Activated CD8-positive, alpha-beta memory T cell treated with anti-CD3 and anti-CD28 coated beads, Interleukin-2, amount 10 ng/mL, durations not matched to agents 7 days and 5 days (primary cell): ENCODE measurements around the gene KANSL3. TPM values are rescaled to one million over a fixed set of nuclear protein-coding genes. Genes with fewer than 3 reads are reported as not detected.
A peak's percentile ranks its signal among the peaks of the same experiment; 100 is the strongest.

Experiments used
- ATAC-seq: fragments of 150-1000 bp; cut with Tn5 transposase; one replicate; pipeline ENCODE4 v1.10.0; 2021; ENCODE audit warnings: moderate library complexity
- CTCF ChIA-PET: fragments of 350-600 bp; sonication (Branson Sonifier 250); formaldehyde crosslinking; loops from one replicate; lab custom pipeline; 2021; ENCODE audit warnings: antibody characterized with exemption; lab: Charles Lee
- DNase-seq: peaks from one replicate; pipeline ENCODE4 v3.0.0-alpha.2; 2020
- H3K27ac Mint-ChIP-seq: one replicate; pipeline ENCODE4 v1.8.0; 2021; ENCODE audit warnings: mild to moderate bottlenecking, mixed read lengths
- H3K27me3 Mint-ChIP-seq: one replicate; pipeline ENCODE4 v1.8.0; 2021; ENCODE audit warnings: mixed read lengths
- H3K36me3 Mint-ChIP-seq: one replicate; pipeline ENCODE4 v1.8.0; 2021; ENCODE audit warnings: mild to moderate bottlenecking, mixed read lengths
- H3K4me1 Mint-ChIP-seq: one replicate; pipeline ENCODE4 v1.8.0; 2021; ENCODE audit warnings: mixed read lengths
- H3K4me3 Mint-ChIP-seq: one replicate; pipeline ENCODE4 v1.8.0; 2021; ENCODE audit warnings: mild to moderate bottlenecking, moderate library complexity, mixed read lengths
- H3K9me3 Mint-ChIP-seq: one replicate; pipeline ENCODE4 v1.8.0; 2022; ENCODE audit warnings: low read depth, mixed read lengths
- total RNA-seq, 2 experiments: library from RNA; stranded (reverse); gene quantifications; one replicate each; pipeline ENCODE4 v1.2.3, GENCODE V29; 2021

Gene KANSL3
- total RNA-seq, 2 experiments from 2014 or later, result 74.6 to 84.0 TPM

DNA sequence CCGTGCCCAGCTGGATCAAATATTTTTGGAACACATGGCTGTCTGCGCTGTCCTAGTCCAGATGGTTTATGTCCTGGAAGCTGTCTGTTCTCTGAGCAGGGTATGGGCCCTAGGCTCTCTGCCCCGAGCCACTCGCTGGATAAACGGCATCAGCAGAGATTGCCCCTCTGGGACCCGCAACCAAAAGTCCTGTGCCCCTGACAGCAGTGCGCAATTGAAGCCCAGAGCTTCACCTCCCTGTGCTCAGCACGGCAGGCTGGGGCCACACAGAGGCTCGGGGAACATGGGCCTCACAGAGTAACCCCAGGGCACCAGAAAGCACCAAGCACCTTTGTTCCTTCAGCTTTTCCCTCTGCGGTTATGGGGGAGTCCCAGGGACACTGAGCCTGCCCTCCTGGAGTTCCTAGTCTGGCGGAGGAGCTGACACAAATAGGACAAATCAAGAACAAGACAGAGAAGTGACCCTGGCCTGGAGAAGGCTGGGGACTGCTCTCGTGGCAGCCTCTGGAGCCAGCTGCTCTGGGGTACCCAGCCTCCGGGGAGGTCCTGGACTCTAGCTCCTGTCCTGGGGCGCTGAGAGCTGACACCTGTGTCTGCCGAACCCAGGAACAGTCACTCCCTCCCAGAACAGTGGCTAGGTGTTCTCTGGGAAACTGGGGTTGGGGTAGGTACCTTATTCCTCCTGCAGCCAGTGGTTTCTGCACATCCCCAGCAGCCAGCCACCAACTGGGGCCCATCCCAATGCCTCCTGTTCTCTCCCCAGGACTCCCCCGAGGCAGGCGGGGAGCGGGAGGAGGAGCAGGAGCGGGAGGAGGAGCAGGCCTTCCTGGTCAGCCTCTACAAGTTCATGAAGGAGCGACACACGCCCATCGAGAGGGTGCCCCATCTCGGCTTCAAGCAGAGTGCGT is 89.3 kb downstream of the KANSL3 start:
- H3K27me3 Mint-ChIP-seq, result no peaks in the 10 kb centered on the region
- H3K27ac Mint-ChIP-seq, result no peak overlapping the region
- CTCF ChIA-PET, result interaction anchor here (0.6 to 1.6 kb wide), 8 partner anchors 8 to 142 kb away, joined by 3 to 7 read pairs (median 4); no protein-coding TSS in a partner anchor
- DNase-seq, result peak; percentile 34
- H3K4me1 Mint-ChIP-seq, result peaks cover 53% of the 10 kb centered on the region
- H3K9me3 Mint-ChIP-seq, result no peaks in the 10 kb centered on the region
- no peak for ATAC-seq
- H3K36me3 Mint-ChIP-seq, result peaks cover 38% of the 10 kb centered on the region
- no peak overlapping the region for H3K4me3 Mint-ChIP-seq

- Mint-ChIP-seq H3K27me3 (no peaks in the 10 kb centered on the region), H3K9me3 (no peaks in the 10 kb centered on the region), H3K4me1 (peaks cover 52% of the 10 kb centered on the region), H3K4me3 (no peak overlapping the region), H3K27ac (no peak overlapping the region), H3K36me3 (peaks cover 46% of the 10 kb centered on the region)
- ATAC-seq, result no peak
- CTCF ChIA-PET, result interaction anchor here (0.9 to 1.6 kb wide), 5 partner anchors 8 to 140 kb away, joined by 3 to 7 read pairs (median 4); no protein-coding TSS in a partner anchor
- DNase-seq, result no peak
Measured at GRCh38 chr2:96547731-96548171, 90.4 kb downstream of the KANSL3 start.

GRCh38 chr2:96547203-96547641 is 90.9 kb downstream of the KANSL3 start:
- H3K4me3 Mint-ChIP-seq, result no peak overlapping the region
- no peaks in the 10 kb centered on the region for H3K27me3 Mint-ChIP-seq
- H3K4me1 Mint-ChIP-seq, result peaks cover 53% of the 10 kb centered on the region
- H3K27ac Mint-ChIP-seq, result no peak overlapping the region
- H3K36me3 Mint-ChIP-seq, result peaks cover 49% of the 10 kb centered on the region
- no peaks in the 10 kb centered on the region for H3K9me3 Mint-ChIP-seq
- DNase-seq, result no peak
- ATAC-seq, result no peak
- CTCF ChIA-PET, result interaction anchor here (1.1 to 1.2 kb wide), 2 partner anchors 8 to 9 kb away, joined by 3 to 4 read pairs; no protein-coding TSS in a partner anchor

- peaks cover 56% of the 10 kb centered on the region for H3K4me1 Mint-ChIP-seq
- ATAC-seq, result peak; percentile 25
- H3K36me3 Mint-ChIP-seq, result peaks cover 48% of the 10 kb centered on the region
Measured at GRCh38 chr2:96546797-96547196, 91.3 kb downstream of the KANSL3 start.

GRCh38 chr2:96546321-96546720 is 91.8 kb downstream of the KANSL3 start:
- H3K9me3 Mint-ChIP-seq, result no peaks in the 10 kb centered on the region
- H3K4me3 Mint-ChIP-seq, result no peak overlapping the region
- peak overlapping the region; percentile 60 for H3K27ac Mint-ChIP-seq
- H3K36me3 Mint-ChIP-seq, result peaks cover 51% of the 10 kb centered on the region
- DNase-seq (peak; percentile 69), ATAC-seq (peak; percentile 25)
- H3K4me1 Mint-ChIP-seq, result peaks cover 59% of the 10 kb centered on the region
- no peaks in the 10 kb centered on the region for H3K27me3 Mint-ChIP-seq
- CTCF ChIA-PET, result interaction anchor here (0.7 to 1.2 kb wide), 3 partner anchors 8 to 20 kb away, joined by 3 to 4 read pairs (median 3); no protein-coding TSS in a partner anchor

More at GRCh38 chr2:96546797-96547196, 91.3 kb downstream of the KANSL3 start:
- H3K27me3 Mint-ChIP-seq, result no peaks in the 10 kb centered on the region
- DNase-seq, result no peak
- CTCF ChIA-PET, result interaction anchor here (0.7 to 1.2 kb wide), 3 partner anchors 9 to 19 kb away, joined by 3 to 4 read pairs (median 3); no protein-coding TSS in a partner anchor
- peak overlapping the region; percentile 60 for H3K27ac Mint-ChIP-seq
- no peaks in the 10 kb centered on the region for H3K9me3 Mint-ChIP-seq
- no peak overlapping the region for H3K4me3 Mint-ChIP-seq

Other genes starting within 250 kb of the KANSL3 start
- gene NEURL3, start 133.0 kb downstream of the KANSL3 start, total RNA-seq, result under 1 TPM; 0.38 to 0.52 TPM
- 10 to 100 TPM; 57.9 to 70.5 TPM for gene ARID5A, start 101.6 kb downstream of the KANSL3 start, total RNA-seq
- gene FER1L5, start 4.5 kb upstream of the KANSL3 start, total RNA-seq, result not detected
- gene LMAN2L, start 101.8 kb upstream of the KANSL3 start, total RNA-seq, result 1 to 10 TPM; 7.3 to 7.5 TPM
- gene CNNM4, start 122.6 kb upstream of the KANSL3 start, total RNA-seq, result 1 to 10 TPM; 7.6 to 7.9 TPM
- 10 to 100 TPM; 28.0 to 30.5 TPM for gene CNNM3, start 178.0 kb upstream of the KANSL3 start, total RNA-seq
- 10 to 100 TPM; 10.4 to 14.8 TPM for gene ANKRD23, start 205.7 kb upstream of the KANSL3 start, total RNA-seq
- gene ANKRD39, start 219.7 kb upstream of the KANSL3 start, total RNA-seq, result 10 to 100 TPM; 32.6 to 42.6 TPM
- gene SEMA4C, start 231.8 kb upstream of the KANSL3 start, total RNA-seq, result 10 to 100 TPM in 1 of 2 experiments, 1 to 10 TPM in 1; 9.7 to 11.6 TPM